ENCODE data around the gene IPCEF1.

The IPCEF1 gene

GRCh38 chr6:154251116-154251515 lies 105.5 kb downstream of the IPCEF1 start:
- no peak for DNase-seq (ENCODE audit: low read depth)
- no peak for TF ChIP-seq CTCF (IDR thresholded peaks at IDR 0.05; ENCODE audit: control insufficient read depth, insufficient read depth, low read depth, low read length, missing control alignments)
- H3K4me3 ChIP-seq (ENCODE audit: control insufficient read depth, low read depth, low read length): no peak overlapping the region

- H3K4me3 ChIP-seq (ENCODE audit: control insufficient read depth, low read depth, low read length): no peak overlapping the region
Observed at GRCh38 chr6:154249499-154250298, 106.9 kb downstream of the IPCEF1 start.

GRCh38 chr6:154247119-154247861 lies 109.3 kb downstream of the IPCEF1 start:
- no peak for TF ChIP-seq CTCF (IDR thresholded peaks at IDR 0.05; ENCODE audit: control insufficient read depth, insufficient read depth, low read depth, low read length, missing control alignments)
- H3K4me3 ChIP-seq (ENCODE audit: control insufficient read depth, low read depth, low read length): no peak overlapping the region
- no peak for DNase-seq (ENCODE audit: low read depth)

More at GRCh38 chr6:154249499-154250298, 106.9 kb downstream of the IPCEF1 start:
- no peak for DNase-seq (ENCODE audit: low read depth)
- TF ChIP-seq CTCF (IDR thresholded peaks at IDR 0.05; ENCODE audit: control insufficient read depth, insufficient read depth, low read depth, low read length, missing control alignments): no peak

GRCh38 chr6:154246723-154247118 lies 109.9 kb downstream of the IPCEF1 start:
- DNase-seq (ENCODE audit: low read depth): no peak
- H3K4me3 ChIP-seq (ENCODE audit: control insufficient read depth, low read depth, low read length): no peak overlapping the region
- TF ChIP-seq CTCF (IDR thresholded peaks at IDR 0.05; ENCODE audit: control insufficient read depth, insufficient read depth, low read depth, low read length, missing control alignments): no peak

DNA sequence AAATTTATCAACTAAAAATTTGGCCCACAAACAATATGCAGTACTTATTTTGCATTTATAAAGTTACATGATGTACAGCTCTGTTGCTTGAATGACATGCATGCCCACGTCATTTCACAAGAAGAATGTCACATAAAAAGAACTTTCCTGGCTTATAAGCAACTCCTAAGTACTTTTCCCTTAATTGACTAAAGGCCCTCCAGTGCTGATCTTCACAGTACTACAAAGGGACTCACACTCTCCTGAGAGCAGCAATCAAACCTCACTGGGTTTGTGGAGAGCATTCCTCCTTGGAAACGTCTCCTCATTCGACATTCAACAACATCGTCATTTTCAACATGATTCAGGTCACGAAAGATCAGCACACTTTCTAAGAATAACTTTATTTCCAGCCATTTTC lies 111.1 kb downstream of the IPCEF1 start:
- TF ChIP-seq CTCF (IDR thresholded peaks at IDR 0.05; ENCODE audit: control insufficient read depth, insufficient read depth, low read depth, low read length, missing control alignments): no peak
- H3K4me3 ChIP-seq (ENCODE audit: control insufficient read depth, low read depth, low read length): no peak overlapping the region
- no peak for DNase-seq (ENCODE audit: low read depth)

DNA sequence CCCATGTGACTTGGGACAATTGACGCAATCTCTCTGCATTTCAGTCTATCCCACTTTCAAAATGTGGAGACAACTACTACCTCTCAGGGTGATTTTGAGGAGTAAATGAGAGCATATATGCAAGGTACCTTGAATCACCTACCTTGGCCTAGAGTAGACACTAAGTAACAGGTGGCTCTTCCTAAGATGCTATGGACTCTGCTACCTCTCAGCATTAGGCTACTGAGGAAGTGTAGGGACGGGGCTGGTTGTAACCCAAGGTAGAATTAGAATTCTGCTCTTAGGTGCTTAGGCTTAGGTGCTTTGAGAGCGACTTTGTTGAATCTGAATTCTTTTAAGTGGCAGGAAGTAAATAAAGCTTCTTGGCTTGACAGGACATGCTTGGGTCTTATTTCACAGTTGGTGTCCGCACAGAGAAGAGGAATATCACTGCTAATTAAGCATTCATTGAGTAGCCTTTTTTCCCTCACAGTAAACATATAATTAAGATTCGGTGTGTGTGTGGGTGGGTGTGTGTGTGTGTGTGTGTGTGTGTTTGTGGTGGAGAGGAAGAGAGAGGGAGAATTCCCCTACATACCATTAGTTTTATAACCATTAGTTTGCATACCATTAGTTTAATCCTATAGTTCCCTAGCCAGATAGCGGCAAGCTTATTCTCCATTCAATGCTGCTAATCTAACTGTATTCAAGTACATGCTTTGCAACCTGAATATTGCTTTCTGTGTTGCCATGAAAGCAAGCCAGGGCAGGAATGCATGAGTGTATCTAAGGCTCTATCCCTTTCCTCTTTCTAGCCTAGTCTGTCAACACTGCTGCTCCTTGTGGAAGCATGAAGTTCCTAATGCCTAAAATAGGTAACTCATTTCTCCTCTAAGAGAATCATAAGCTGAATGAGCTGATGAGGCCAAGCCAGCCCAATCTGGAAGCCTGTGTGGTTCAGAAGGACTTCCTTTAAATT lies 112.5 kb downstream of the IPCEF1 start:
- DNase-seq (ENCODE audit: low read depth): no peak
- no peak for TF ChIP-seq CTCF (IDR thresholded peaks at IDR 0.05; ENCODE audit: control insufficient read depth, insufficient read depth, low read depth, low read length, missing control alignments)
- no peak overlapping the region for H3K4me3 ChIP-seq (ENCODE audit: control insufficient read depth, low read depth, low read length)

Data from AG09309 (cell line).